H9 (cell line): ENCODE results near the gene COMMD4. TPM values are rescaled to one million over a fixed set of nuclear protein-coding genes. Genes with fewer than 3 reads are reported as not detected.

Experiments
- DNase-seq: peaks from one replicate; pipeline ENCODE4 v3.0.0-alpha.2; 2017
- H2AFZ ChIP-seq: one replicate; pipeline ENCODE4 v1.6.1; 2013; ENCODE audit warnings: mild to moderate bottlenecking, low read length, control low read depth, moderate library complexity
- H2AK5ac ChIP-seq: 2 replicates; pipeline ENCODE4 v1.6.1; 2013; ENCODE audit warnings: low read length, control low read depth, mixed read lengths; ENCODE audit not compliant: insufficient read length
- H2BK120ac ChIP-seq: one replicate; pipeline ENCODE4 v1.6.1; 2013; ENCODE audit warnings: low read depth, mild to moderate bottlenecking, low read length, control low read depth, inconsistent platforms; ENCODE audit not compliant: poor library complexity, severe bottlenecking
- H2BK12ac ChIP-seq: 2 replicates; pipeline ENCODE4 v1.6.1; 2013; ENCODE audit warnings: low read length, control low read depth, mixed read lengths, low read depth; ENCODE audit not compliant: insufficient read length
- H2BK15ac ChIP-seq: 2 replicates; pipeline ENCODE4 v1.6.1; 2013; ENCODE audit warnings: low read depth, low read length, control low read depth
- H2BK20ac ChIP-seq: one replicate; pipeline ENCODE4 v1.6.1; 2013; ENCODE audit warnings: low read depth, mild to moderate bottlenecking, low read length, control low read depth, inconsistent platforms; ENCODE audit not compliant: poor library complexity, severe bottlenecking
- H2BK5ac ChIP-seq: 2 replicates; pipeline ENCODE4 v1.6.1; 2013; ENCODE audit warnings: low read length, control low read depth, mixed read lengths; ENCODE audit not compliant: insufficient read length
- H3K14ac ChIP-seq: 2 replicates; pipeline ENCODE4 v1.6.1; 2013; ENCODE audit warnings: low read length, control low read depth; ENCODE audit not compliant: insufficient read depth
- H3K18ac ChIP-seq: 2 replicates; pipeline ENCODE4 v1.6.1; 2013; ENCODE audit warnings: low read depth, mild to moderate bottlenecking, mixed read lengths, low read length, control low read depth; ENCODE audit not compliant: insufficient read length
- H3K23ac ChIP-seq: 2 replicates; pipeline ENCODE4 v1.6.1; 2013; ENCODE audit warnings: low read length, control low read depth, mixed read lengths, low read depth; ENCODE audit not compliant: insufficient read length
- H3K23me2 ChIP-seq: 2 replicates; pipeline ENCODE4 v1.6.1; 2013; ENCODE audit warnings: low read depth, mild to moderate bottlenecking, mixed read lengths, low read length, control low read depth; ENCODE audit not compliant: insufficient read length, poor library complexity, severe bottlenecking
- H3K27ac ChIP-seq: 2 replicates; pipeline ENCODE4 v1.5.1; 2013; ENCODE audit warnings: low read length, control low read depth, mixed read lengths, low read depth; ENCODE audit not compliant: insufficient read length
- H3K27me3 ChIP-seq: 2 replicates; pipeline ENCODE4 v1.6.1; 2013; ENCODE audit warnings: low read length, control low read depth, inconsistent platforms; ENCODE audit not compliant: insufficient read depth
- H3K4ac ChIP-seq: 2 replicates; pipeline ENCODE4 v1.6.1; 2013; ENCODE audit warnings: low read depth, mild to moderate bottlenecking, control low read depth, inconsistent platforms, low read length, moderate library complexity
- H3K4me1 ChIP-seq: 2 replicates; pipeline ENCODE4 v1.6.1; 2013; ENCODE audit warnings: low read length, control low read depth, inconsistent platforms; ENCODE audit not compliant: insufficient read depth
- H3K4me2 ChIP-seq: 2 replicates; pipeline ENCODE4 v1.6.1; 2013; ENCODE audit warnings: low read length, control low read depth, mixed read lengths; ENCODE audit not compliant: insufficient read length, insufficient read depth
- H3K56ac ChIP-seq: 2 replicates; pipeline ENCODE4 v1.6.1; 2013; ENCODE audit warnings: low read depth, mild to moderate bottlenecking, mixed read lengths, low read length, control low read depth; ENCODE audit not compliant: insufficient read length
- H3K79me1 ChIP-seq: 2 replicates; pipeline ENCODE4 v1.6.1; 2013; ENCODE audit warnings: low read depth, mild to moderate bottlenecking, moderate library complexity, low read length, control low read depth, inconsistent platforms; ENCODE audit not compliant: insufficient read depth, poor library complexity, severe bottlenecking
- H3K79me2 ChIP-seq: 2 replicates; pipeline ENCODE4 v1.6.1; 2013; ENCODE audit warnings: low read length, control low read depth, inconsistent platforms; ENCODE audit not compliant: insufficient read depth
- H3K9ac ChIP-seq: 2 replicates; pipeline ENCODE4 v1.6.1; 2013; ENCODE audit warnings: low read length, control low read depth, mixed read lengths; ENCODE audit not compliant: insufficient read length; ENCODE audit errors: extremely low read depth
- H3K9me3 ChIP-seq: one replicate; pipeline ENCODE4 v1.6.1; 2013; ENCODE audit warnings: low read depth, low read length, inconsistent platforms; ENCODE audit not compliant: control insufficient read depth
- H3T11ph ChIP-seq: one replicate; pipeline ENCODE4 v1.6.1; 2013; ENCODE audit warnings: mild to moderate bottlenecking, low read length, control low read depth, inconsistent platforms
- H4K20me1 ChIP-seq: one replicate; pipeline ENCODE4 v1.6.1; 2013; ENCODE audit not compliant: control insufficient read depth, insufficient read length, insufficient read depth
- H4K5ac ChIP-seq: 2 replicates; pipeline ENCODE4 v1.6.1; 2013; ENCODE audit warnings: low read depth, mild to moderate bottlenecking, mixed read lengths, low read length, control low read depth; ENCODE audit not compliant: insufficient read length
- H4K8ac ChIP-seq: replicated peaks from 2 replicates; pipeline ENCODE4 v1.6.1; 2013; ENCODE audit warnings: low read length, control low read depth, mixed read lengths, low read depth; ENCODE audit not compliant: insufficient read length
- H4K91ac ChIP-seq: 2 replicates; pipeline ENCODE4 v1.6.1; 2013; ENCODE audit warnings: low read depth, mild to moderate bottlenecking, moderate library complexity, mixed read lengths, low read length, control low read depth; ENCODE audit not compliant: insufficient read length
- H3K27ac Mint-ChIP-seq, 3 experiments: 2 replicates in 2 of 3; 3 replicates in 1 of 3; pipeline ENCODE4 v1.8.0; 2020 to 2021; ENCODE audit warnings: mixed read lengths in 3 of 3, mild to moderate bottlenecking in 1 of 3, moderate library complexity in 1 of 3
- H3K27me3 Mint-ChIP-seq: 2 replicates; pipeline ENCODE4 v1.8.0; 2021; ENCODE audit warnings: low read depth, mild to moderate bottlenecking, moderate library complexity, mixed read lengths
- H3K36me3 Mint-ChIP-seq, 3 experiments: 2 replicates in 2 of 3; 3 replicates in 1 of 3; pipeline ENCODE4 v1.8.0; 2020 to 2021; ENCODE audit warnings: low read depth in 3 of 3, mixed read lengths in 3 of 3; ENCODE audit not compliant: insufficient read depth in 1 of 3
- H3K4me1 Mint-ChIP-seq, 2 experiments: 2 replicates each; pipeline ENCODE4 v1.8.0; 2020; ENCODE audit warnings: mixed read lengths in 2 of 2
- H3K4me3 Mint-ChIP-seq, 2 experiments: 2 replicates in 1 of 2; 3 replicates in 1 of 2; pipeline ENCODE4 v1.8.0; 2020 to 2021; ENCODE audit warnings: mild to moderate bottlenecking in 2 of 2, mixed read lengths in 2 of 2, moderate library complexity in 1 of 2
- H3K9me3 Mint-ChIP-seq, 2 experiments: 2 replicates in 1 of 2; 3 replicates in 1 of 2; pipeline ENCODE4 v1.8.0; 2020; ENCODE audit warnings: mild to moderate bottlenecking in 2 of 2, mixed read lengths in 2 of 2, moderate library complexity in 1 of 2
- CTCF ChIP-seq: fragments of 200-600 bp; sonication (generic); conservative IDR thresholded peaks from 3 replicates; pipeline ENCODE4 v1.8.0; 2021; ENCODE audit warnings: antibody characterized with exemption, mild to moderate bottlenecking
- WGBS: extraction: QIAGEN DNeasy Blood & Tissue Kit; methylation state at CpG from one replicate; pipeline ENCODE4 v1.1.7; 2013; ENCODE audit warnings: missing lambda C conversion rate, low lambda C conversion rate, mixed read lengths; ENCODE audit not compliant: insufficient read length; ENCODE audit errors: extremely low coverage; 5-methylcytosine and 5-hydroxymethylcytosine counted together
- total RNA-seq: library from RNA; stranded (reverse); gene quantifications from 2 replicates; pipeline ENCODE4 v1.2.1, GENCODE V29; 2021

Gene COMMD4
- total RNA-seq, 1 experiment from 2014 or later: 146 TPM

- H3K4me1 Mint-ChIP-seq: no peaks in the 10 kb centered on the region
These were observed 9.9 kb upstream of the COMMD4 start for GRCh38 chr15:75325922-75326321.

More at GRCh38 chr15:75325922-75326321, 9.9 kb upstream of the COMMD4 start:
- no peak overlapping the region for H3K4me2 ChIP-seq
- H3K79me2 ChIP-seq: no peaks in the 10 kb centered on the region
- H2BK20ac ChIP-seq: no peak overlapping the region
- H4K91ac ChIP-seq: no peak overlapping the region
- H3K9me3 ChIP-seq: no peaks in the 10 kb centered on the region
- no peaks in the 10 kb centered on the region for H3K79me1 ChIP-seq
- H3T11ph ChIP-seq: no peak overlapping the region
- no peak overlapping the region for H3K27ac ChIP-seq
- H2BK5ac ChIP-seq: no peak overlapping the region
- H3K14ac ChIP-seq: no peak overlapping the region
- no peaks in the 10 kb centered on the region for H3K4me1 ChIP-seq
- no peak for DNase-seq
- no peak overlapping the region for H3K56ac ChIP-seq
- H2AFZ ChIP-seq: no peak overlapping the region
- no peak overlapping the region for H2BK12ac ChIP-seq
- Mint-ChIP-seq H3K4me3 (no peak overlapping the region), H3K36me3 (no peaks in the 10 kb centered on the region), H3K27ac (no peak overlapping the region), H3K27me3 (peaks cover 21% of the 10 kb centered on the region), H3K9me3 (no peaks in the 10 kb centered on the region)
- no peak overlapping the region for H4K5ac ChIP-seq
- no peak for TF ChIP-seq CTCF
- no peaks in the 10 kb centered on the region for H3K23me2 ChIP-seq
- H3K9ac ChIP-seq: no peak overlapping the region
- H3K27me3 ChIP-seq: no peaks in the 10 kb centered on the region
- H3K18ac ChIP-seq: no peak overlapping the region
- H3K4ac ChIP-seq: no peak overlapping the region
- no peak overlapping the region for H2BK120ac ChIP-seq
- no CpG with 5 or more reads among the region's 4 CpGs for WGBS
- H3K23ac ChIP-seq: no peak overlapping the region
- no peak overlapping the region for H2AK5ac ChIP-seq
- no peak overlapping the region for H4K8ac ChIP-seq
- H4K20me1 ChIP-seq: no peaks in the 10 kb centered on the region
- no peak overlapping the region for H2BK15ac ChIP-seq
